ENCODE data around the gene METTL24. TPM values are rescaled to one million over a fixed set of nuclear protein-coding genes. Genes with fewer than 3 reads are reported as not detected.

METTL24 gene
- total RNA-seq, 4 donors from 2014 or later, result 2.6 to 12.6 (median 4.0) TPM

DNA sequence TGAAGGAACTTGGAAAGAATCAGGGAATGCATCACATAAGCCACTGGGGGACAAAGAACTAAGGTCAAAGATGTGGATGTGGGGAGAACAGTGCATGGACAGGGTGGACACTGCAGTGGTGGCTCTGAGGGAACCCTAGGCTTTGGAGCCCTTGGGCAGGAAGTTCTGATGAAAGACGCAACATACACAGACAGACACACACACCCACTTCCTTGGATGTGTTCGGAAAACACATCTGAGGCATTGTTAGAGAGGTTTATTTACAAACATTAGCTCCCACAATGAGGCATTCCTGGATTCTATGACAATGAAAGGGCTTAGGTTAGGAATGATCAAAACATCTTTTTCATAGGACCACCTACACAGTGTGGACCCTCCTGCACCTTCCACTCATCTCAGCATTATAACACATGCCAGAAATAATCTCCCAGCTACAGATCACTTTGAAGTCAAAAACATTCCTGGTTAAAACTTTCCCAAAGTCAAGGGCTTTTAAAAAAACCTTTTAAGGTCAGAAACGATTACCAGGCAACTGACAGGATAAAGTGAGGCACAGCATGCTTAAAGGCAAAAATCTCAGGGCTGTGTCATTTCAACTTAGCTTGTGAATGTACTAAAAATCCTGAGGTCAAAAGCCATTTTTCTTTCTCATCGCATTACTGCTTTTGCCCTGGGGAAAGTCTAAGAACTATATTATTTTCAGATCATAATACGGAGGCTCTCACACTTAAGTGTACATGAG, 6.4 kb upstream of the METTL24 start:
- WGBS, 2 donors, result 68 to 75% methylated on average over 5 of the region's 5 CpGs
- TF ChIP-seq, protein P1, sequence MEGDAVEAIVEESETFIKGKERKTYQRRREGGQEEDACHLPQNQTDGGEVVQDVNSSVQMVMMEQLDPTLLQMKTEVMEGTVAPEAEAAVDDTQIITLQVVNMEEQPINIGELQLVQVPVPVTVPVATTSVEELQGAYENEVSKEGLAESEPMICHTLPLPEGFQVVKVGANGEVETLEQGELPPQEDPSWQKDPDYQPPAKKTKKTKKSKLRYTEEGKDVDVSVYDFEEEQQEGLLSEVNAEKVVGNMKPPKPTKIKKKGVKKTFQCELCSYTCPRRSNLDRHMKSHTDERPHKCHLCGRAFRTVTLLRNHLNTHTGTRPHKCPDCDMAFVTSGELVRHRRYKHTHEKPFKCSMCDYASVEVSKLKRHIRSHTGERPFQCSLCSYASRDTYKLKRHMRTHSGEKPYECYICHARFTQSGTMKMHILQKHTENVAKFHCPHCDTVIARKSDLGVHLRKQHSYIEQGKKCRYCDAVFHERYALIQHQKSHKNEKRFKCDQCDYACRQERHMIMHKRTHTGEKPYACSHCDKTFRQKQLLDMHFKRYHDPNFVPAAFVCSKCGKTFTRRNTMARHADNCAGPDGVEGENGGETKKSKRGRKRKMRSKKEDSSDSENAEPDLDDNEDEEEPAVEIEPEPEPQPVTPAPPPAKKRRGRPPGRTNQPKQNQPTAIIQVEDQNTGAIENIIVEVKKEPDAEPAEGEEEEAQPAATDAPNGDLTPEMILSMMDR (IDR thresholded peaks at IDR 0.05), result no peak
- TF ChIP-seq POLR2A (IDR thresholded peaks at IDR 0.05), result no peak
- DNase-seq, result no peak
- no peaks in the 10 kb centered on the region for H3K9me3 ChIP-seq
- no peak overlapping the region for H3K4me3 ChIP-seq (replicated peaks in 1 of 3)
- no peaks in the 10 kb centered on the region for H3K27me3 ChIP-seq
- no peaks in the 10 kb centered on the region for H3K4me1 ChIP-seq
- no peaks in the 10 kb centered on the region for H3K36me3 ChIP-seq
- intact Hi-C loops (cut with DNase I), result no loop called here
- no peak overlapping the region for H3K27ac ChIP-seq

GRCh38 chr6:110363748-110364147, 5.6 kb upstream of the METTL24 start:
- intact Hi-C loops (cut with DNase I), result no loop called here
- Histone ChIP-seq H3K27ac (no peak overlapping the region), H3K27me3 (no peaks in the 10 kb centered on the region), H3K4me1 (no peaks in the 10 kb centered on the region), H3K4me3 (replicated peaks in 1 of 3) (no peak overlapping the region), H3K36me3 (no peaks in the 10 kb centered on the region), H3K9me3 (no peaks in the 10 kb centered on the region)
- no peak for DNase-seq
- 89% methylated on average over 3 of the region's 3 CpGs for WGBS, 2 donors
- TF ChIP-seq, protein P1 (IDR thresholded peaks at IDR 0.05), result no peak
- no peak for TF ChIP-seq POLR2A (IDR thresholded peaks at IDR 0.05)

DNA sequence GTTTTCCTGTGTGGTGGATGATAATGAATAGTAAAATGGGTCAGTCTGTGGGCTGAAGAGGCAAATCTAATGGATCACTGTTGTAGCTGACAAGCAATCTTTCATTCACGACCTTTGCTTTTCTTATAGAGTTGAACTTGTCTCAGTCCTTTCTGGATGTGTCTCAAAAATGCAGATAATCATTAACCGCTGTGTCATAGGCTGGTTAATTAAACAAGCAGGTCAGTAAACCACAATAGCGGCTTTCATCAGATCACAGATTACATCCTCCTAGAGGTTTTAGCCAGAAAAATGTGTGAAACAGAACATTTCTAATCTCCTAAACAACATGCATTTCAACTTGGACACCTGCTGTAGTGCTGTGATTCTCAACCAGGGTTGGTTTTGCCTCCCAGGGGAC, 2.5 kb upstream of the METTL24 start:
- Histone ChIP-seq H3K4me3 (replicated peaks in 1 of 3) (no peak overlapping the region), H3K27ac (no peak overlapping the region), H3K27me3 (no peaks in the 10 kb centered on the region), H3K4me1 (no peaks in the 10 kb centered on the region), H3K9me3 (no peaks in the 10 kb centered on the region), H3K36me3 (no peaks in the 10 kb centered on the region)
- WGBS, 2 donors, result 86 to 88% methylated on average over 3 of the region's 3 CpGs
- no peak for TF ChIP-seq POLR2A (IDR thresholded peaks at IDR 0.05)
- TF ChIP-seq, protein P1 (IDR thresholded peaks at IDR 0.05), result no peak
- intact Hi-C loops (cut with DNase I), result no loop called here
- DNase-seq, result no peak

- Histone ChIP-seq H3K27ac (no peak overlapping the region), H3K27me3 (no peaks in the 10 kb centered on the region), H3K4me1 (no peaks in the 10 kb centered on the region), H3K4me3 (replicated peaks in 1 of 3) (no peak overlapping the region), H3K9me3 (no peaks in the 10 kb centered on the region), H3K36me3 (no peaks in the 10 kb centered on the region)
- DNase-seq, result no peak
- intact Hi-C loops (cut with DNase I), result no loop called here
- TF ChIP-seq POLR2A (IDR thresholded peaks at IDR 0.05), result no peak
- TF ChIP-seq, protein P1 (IDR thresholded peaks at IDR 0.05), result no peak
- 80 to 81% methylated on average over 5 of the region's 5 CpGs for WGBS, 2 donors
These were observed 1.4 kb upstream of the METTL24 start for GRCh38 chr6:110359556-110359955.

DNA sequence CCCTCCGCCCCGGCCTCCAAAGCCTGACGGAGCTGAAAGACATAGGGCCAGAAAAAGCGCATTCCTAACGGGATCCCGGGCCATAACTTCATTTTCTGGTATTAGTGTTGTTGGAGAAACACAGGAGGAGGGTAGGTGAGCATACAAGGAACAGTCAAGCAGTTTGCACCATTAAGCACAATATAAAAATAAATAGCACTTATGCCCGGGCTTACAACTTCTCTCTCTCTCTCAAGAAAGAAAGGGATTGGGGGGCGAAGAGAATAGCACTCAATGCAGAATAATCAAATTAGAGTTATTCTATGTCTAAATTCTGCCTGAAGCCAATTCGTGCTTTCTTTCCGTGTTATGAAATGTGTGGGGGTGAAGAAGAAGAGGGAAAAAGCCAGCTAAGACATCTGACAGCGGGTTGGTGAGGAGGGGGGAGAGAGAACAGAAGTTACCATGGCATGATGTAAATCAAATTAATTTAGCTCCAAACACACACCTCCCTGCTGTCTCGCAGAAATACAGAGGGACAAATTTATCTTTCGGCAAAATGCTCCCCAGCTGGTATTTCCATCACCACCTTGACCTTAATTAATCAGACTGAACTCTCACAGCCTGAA, 508 bp upstream of the METTL24 start:
- no peak for DNase-seq
- WGBS, 2 donors, result 48 to 50% methylated on average over 13 of the region's 13 CpGs
- peak overlapping the region; percentile 28 to 72 (median 36) for H3K27ac ChIP-seq
- no peaks in the 10 kb centered on the region for H3K4me1 ChIP-seq
- no peaks in the 10 kb centered on the region for H3K27me3 ChIP-seq
- peak overlapping the region in 2 of 3 donors; percentile 29 to 52 for H3K4me3 ChIP-seq (replicated peaks in 1 of 3)
- H3K9me3 ChIP-seq, result no peaks in the 10 kb centered on the region
- no peaks in the 10 kb centered on the region for H3K36me3 ChIP-seq
- TF ChIP-seq, protein P1 (IDR thresholded peaks at IDR 0.05), result no peak
- TF ChIP-seq POLR2A (IDR thresholded peaks at IDR 0.05), result no peak
- intact Hi-C loops (cut with DNase I), result no loop called here
